Activated CD8-positive, alpha-beta memory T cell treated with anti-CD3 and anti-CD28 coated beads for 36 hours (primary cell): ENCODE results near the gene SLC66A1. TPM values are rescaled to one million over a fixed set of nuclear protein-coding genes. Genes with fewer than 3 reads are reported as not detected.
"Not testable (repeated sequence)": the region's sequence is repeated elsewhere in the genome, so short reads cannot be mapped to it uniquely, and the experiment has no call there.

Source experiments
- CTCF ChIA-PET: fragments of 350-600 bp; sonication (Branson Sonifier 250); formaldehyde crosslinking; loops from one replicate; lab custom pipeline; 2021; ENCODE audit warnings: antibody characterized with exemption; lab: Charles Lee
- POLR2A ChIA-PET: fragments of 350-600 bp; sonication (Branson Sonifier 250); formaldehyde crosslinking; loops from one replicate; lab custom pipeline; 2021; ENCODE audit warnings: antibody characterized with exemption; lab: Charles Lee
- total RNA-seq, 2 experiments: library from RNA; stranded (reverse); gene quantifications; one replicate each; pipeline ENCODE4 v1.2.3, GENCODE V29; 2021

The SLC66A1 gene, protein sequence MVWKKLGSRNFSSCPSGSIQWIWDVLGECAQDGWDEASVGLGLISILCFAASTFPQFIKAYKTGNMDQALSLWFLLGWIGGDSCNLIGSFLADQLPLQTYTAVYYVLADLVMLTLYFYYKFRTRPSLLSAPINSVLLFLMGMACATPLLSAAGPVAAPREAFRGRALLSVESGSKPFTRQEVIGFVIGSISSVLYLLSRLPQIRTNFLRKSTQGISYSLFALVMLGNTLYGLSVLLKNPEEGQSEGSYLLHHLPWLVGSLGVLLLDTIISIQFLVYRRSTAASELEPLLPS
- total RNA-seq, result 1 to 10 TPM; 8.5 to 9.0 TPM

DNA sequence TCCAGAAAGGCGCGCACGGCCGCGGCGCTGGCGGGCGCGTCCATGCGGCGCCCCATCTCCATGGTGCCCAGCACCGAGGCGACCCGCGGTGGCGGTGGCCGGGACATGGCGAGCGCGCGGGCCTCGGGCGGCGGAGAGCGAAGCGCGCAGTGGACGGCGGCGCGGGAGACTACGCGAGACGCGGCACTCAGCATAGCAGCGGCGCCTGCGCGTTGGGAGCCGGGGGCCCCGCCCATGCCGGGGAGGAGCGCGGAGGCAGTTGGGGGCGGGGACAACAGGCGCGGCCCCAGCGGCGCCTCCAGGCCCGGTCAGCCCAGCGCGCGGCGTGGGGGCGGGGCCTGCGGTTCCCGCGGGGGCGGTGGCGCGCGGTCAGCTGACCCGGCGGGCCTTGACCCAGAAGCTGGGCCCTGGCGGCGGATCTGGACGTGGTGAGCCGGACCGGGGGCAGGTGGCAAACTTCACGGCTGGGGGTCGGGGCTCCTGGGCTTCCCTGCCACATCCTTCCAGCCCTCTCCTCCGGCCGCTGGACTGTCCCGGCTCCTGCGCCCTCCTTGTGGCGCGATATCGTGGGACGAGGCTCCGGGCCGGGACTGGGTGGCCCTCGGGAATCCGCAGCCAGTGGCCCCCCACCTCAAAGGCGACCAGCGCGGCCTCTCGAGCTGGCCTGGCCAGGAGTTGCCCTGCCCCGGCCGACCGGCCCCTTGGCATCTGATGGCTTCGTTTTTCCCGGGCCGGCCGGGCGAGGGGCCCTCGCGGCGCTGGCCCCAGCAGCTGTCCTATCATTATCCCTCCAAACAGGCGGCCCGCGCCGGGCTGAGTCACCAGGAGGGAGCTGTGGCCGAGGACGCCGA is at the start of gene SLC66A1, which contains the start of gene AKR7A2:
Gene SLC66A1, plus strand, starts transcription at position 396 of the 851 bp plus-strand sequence. CDS start 5,352 bp downstream, outside the sequence.
Gene AKR7A2, minus strand, starts transcription at position 214 of the 851 bp plus-strand sequence. Its CDS starts 20 bp downstream, at position 194.
- ChIA-PET CTCF (interaction anchor here (0.8 kb wide), 1 partner anchor 30 kb away, joined by 3 read pairs; no protein-coding TSS in a partner anchor), POLR2A (interaction anchor here (0.6 to 1.5 kb wide), 5 partner anchors 17 to 290 kb away, joined by 3 to 8 read pairs (median 4); partner anchors contain the start of genes EMC1 and MRTO4)

DNA sequence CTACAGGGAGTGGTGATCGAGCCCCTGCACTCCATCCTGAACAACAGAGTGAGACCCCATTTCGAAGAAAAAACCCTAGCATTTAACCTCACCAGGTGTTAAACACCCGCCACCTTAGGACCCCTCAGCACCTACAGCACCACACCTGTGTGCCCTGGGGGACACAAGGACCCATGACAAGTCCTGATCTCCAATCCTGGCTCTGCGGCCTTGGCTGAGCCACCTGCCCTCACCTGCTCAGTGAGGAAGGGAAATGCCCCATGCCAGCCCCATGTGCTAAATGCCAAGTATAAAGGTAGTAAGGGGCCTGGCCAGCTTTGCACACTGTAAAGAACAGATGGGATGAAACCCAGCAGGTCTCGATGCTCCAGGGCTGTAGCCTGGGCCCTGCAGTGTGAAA is 49.4 kb upstream of the SLC66A1 start:
- POLR2A ChIA-PET, result no interaction called here

DNA sequence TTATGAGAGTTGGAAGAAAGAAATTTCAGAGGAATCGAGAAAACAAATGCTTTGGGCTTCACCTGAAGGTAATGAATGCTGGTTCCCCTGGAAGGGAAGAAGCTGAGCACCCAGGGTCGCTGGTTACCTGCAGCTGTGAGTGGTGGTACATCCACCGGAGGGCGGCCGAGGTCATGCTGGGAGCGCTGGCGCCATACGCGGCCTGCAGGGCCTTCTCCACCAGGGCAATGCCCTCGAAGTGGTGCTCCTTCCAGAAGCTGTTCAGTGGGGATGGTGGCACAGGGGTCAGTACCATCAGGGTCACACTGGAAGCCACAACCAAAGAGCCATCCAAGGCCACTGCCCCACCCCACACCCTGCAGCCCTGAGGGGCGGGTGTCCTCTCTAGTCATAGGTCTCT is 43.7 kb upstream of the SLC66A1 start:
- POLR2A ChIA-PET, result no interaction called here
- CTCF ChIA-PET, result interaction anchor here (0.6 kb wide), 1 partner anchor 54 kb away, joined by 4 read pairs; no protein-coding TSS in a partner anchor

More for the DNA sequence above, 49.4 kb upstream of the SLC66A1 start:
- CTCF ChIA-PET, result interaction anchor here (1.1 kb wide), 1 partner anchor 11 kb away, joined by 3 read pairs; the partner anchor contains the start of genes EMC1 and MRTO4

DNA sequence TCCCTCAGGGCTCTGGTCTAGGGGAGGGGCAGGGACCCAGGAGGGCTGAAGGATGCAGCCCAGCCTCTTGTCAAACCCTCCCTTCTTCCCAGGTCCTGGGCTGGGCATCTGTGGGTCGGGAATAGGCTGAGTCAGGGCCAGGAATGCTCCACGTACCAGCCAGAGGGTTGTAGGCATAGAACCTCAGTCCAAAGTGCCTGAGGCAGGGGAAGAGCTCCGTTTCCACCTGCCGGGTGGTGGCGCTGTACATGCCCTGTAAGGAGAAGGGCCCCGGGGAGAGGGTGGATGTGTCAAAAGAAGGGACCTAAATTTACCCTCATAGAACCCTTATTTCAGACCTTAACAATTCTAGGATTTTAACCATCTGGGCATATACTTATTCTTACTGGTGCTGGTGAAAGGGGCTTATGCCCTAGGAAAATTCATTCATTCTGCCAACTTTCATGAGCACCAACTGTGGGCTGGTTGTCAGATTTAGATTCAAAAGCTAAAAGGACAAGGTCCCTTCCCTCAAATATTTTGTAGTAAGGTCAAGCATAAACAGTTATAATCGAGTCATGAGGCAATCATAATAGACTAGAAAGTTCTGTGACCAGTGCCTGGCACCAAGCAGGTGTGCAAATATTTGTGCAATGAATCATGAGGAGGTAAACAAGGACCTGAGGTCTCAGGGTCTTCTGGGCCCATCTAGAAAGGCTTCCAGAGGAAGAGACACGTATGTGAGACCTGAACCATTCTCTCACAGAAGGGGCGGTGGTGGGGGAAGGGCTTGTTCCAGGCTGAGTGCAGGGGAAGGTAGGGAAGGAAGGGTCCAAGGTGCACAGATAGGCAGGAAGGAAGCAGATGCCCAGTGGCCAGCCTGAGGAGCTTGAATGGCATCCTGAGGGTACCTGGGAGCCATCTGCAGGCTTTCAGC is 42.4 kb upstream of the SLC66A1 start:
- CTCF ChIA-PET, result interaction anchor here (0.6 kb wide), 1 partner anchor 213 kb away, joined by 3 read pairs; no protein-coding TSS in a partner anchor
- POLR2A ChIA-PET, result not testable (repeated sequence)

DNA sequence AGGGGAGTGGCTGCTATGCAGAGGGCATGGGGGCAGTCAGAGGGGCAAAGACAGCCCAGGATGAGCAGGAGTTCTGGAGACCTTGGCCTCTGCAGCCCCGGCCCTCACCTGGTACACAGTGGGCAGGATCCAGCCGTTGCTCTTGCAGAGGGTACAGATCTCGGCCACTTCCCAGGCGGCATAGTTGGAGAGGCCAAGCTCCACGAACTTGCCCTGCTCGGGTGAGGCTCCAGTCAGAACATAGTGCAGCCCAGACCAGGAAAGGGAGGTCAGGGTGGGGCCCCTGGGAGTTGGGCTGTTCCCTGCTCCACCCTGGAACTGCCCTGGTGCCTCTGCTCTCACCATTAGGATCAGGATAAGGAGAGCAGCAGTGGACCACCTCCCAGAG is 41.8 kb upstream of the SLC66A1 start:
- POLR2A ChIA-PET, CTCF ChIA-PET: not testable (repeated sequence)

DNA sequence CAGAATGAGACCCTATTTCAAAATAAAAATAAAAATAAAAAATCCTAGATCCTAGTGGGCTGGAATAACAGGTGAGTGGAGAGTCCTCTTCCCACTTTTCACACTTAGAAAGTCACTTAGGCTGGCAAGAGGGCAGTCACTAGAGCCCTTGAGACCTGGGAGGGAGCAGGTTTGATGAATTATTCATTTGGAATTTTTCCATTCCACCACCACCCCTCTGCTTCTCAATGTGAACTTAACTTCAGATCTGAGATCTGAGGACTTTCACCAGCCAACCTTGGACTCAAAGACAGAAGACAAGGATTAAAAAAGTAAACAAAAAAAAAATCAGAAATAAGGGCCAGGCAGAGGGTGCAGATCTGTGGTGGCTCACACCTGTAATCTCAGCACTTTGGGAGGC is 40.1 kb upstream of the SLC66A1 start:
- ChIA-PET POLR2A (no interaction called here), CTCF (interaction anchor here (0.9 kb wide), 1 partner anchor 42 kb away, joined by 4 read pairs; no protein-coding TSS in a partner anchor)

DNA sequence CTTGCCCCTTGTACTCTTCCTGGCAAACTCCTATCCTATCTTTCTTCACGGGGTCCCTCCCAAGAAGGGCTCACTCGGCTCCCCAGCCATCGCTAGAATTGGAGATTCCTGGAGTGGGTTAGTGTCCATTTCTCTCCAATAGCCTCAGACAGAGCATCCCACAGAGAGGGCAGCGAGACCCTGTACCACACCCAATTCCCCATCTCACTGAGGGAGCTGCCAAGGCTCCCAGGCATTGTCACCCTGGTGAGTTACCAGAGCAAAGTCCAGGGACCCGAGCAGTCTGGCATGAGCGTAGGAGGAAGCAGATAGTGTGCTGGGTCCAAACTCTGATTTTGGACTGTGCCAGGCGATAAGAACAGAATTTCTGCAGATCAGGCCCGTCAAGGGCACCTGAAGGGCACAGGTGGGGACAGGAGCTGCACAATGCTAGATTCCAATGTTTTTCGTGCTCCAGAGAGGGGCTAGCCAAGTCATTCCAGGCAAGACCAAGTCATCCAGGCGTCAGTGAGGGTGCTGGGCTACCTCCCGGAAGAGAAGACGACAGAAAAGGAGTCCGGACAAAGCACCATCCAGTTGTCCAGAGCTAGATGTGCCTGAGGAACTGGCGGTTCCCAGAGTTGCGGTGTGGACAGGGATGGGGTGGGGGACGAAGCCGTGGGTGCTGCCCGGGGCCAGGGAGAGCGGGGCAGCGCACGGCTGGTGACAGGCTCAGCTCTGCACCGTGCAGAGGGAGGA is 38.9 kb upstream of the SLC66A1 start:
- CTCF ChIA-PET, result no interaction called here
- POLR2A ChIA-PET, result no interaction called here

DNA sequence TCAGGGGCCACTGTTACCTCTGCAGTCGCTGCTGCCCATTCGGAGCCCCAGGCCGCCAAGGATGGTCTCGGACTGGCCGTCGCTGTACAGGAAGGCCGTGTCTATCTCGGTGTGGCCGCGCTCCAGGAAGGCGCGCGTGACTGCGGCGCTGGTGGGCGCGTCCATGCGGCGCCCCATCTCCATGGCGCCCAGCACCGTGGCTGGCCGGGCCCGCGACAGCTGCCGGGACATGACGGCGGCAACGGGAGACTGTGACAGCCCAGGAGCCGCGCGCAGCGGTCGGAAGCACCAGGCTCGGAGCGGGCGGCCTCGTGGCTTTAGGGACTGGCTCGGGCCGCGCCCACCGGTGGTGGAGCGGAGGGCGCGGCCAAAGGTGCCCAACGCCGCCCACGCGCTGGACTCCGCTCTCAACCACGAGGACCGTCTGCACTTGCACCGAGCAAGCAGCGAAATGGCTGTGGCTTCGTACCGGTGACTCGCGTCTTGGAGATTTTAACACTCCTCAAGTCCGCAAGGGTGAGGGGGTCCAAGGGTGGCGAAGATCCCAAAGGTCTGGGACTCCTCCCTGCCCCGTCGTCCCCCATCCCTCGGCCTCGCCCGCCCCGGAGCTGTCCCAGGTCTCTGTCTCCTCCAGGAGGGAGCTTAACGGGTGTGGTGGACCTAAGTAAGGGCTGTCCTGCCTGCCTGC is 38.1 kb upstream of the SLC66A1 start:
- CTCF ChIA-PET, POLR2A ChIA-PET: not testable (repeated sequence)

DNA sequence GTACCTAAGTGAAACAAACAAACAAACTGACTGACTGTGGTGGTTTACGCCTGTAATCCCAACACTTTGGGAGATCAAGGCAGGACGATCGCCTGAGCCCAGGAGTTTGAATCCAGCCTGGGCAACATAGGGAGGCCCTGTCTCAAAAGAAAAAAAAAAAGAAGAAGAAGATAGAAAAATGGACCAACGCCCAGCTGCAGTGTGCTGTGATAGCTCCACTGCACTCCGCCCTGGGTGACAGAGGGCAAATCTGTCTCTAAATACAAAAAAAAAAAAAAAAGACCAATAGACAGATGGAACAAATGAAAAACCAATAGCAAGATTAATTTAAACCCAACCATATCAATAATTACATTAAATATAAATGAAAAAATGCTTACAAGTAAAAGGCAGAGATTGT is 37.5 kb upstream of the SLC66A1 start:
- ChIA-PET CTCF (no interaction called here), POLR2A (no interaction called here)

DNA sequence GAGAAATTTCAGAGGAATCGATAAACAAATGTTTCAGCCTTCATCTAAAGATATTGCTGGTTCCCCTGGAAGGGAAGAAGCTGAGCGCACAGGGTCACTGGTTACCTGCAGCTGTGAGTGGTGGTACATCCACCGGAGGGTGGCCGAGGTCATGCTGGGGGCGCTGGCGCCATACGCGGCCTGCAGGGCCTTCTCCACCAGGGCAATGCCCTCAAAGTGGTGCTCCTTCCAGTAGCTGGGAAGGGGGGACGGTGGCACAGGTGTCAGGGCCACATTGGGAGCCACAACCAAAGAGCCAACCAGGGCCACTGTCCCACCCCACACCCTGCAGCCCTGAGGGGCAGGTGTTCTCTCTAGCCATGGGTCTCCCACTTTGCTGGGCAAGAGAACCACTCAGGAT is 28.2 kb upstream of the SLC66A1 start:
- POLR2A ChIA-PET, result no interaction called here
- CTCF ChIA-PET, result no interaction called here

DNA sequence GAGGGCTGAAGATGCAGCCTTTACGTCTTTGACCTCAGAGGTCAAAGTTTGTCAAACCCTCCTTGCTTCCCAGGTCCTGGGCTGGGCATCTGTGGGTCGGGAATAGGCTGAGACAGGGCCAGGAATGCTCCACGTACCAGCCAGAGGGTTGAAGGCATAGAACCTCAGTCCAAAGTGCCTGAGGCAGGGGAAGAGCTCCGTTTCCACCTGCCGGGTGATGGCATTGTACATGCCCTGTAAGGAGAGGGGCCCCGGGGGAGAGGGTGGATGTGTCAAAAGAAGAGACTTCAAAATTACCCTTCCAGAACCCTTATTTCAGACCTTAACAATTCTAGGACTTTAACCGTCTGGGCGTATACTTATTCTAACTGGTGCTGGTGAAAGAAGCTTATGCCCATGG is 27.2 kb upstream of the SLC66A1 start:
- POLR2A ChIA-PET, result no interaction called here
- CTCF ChIA-PET, result no interaction called here

DNA sequence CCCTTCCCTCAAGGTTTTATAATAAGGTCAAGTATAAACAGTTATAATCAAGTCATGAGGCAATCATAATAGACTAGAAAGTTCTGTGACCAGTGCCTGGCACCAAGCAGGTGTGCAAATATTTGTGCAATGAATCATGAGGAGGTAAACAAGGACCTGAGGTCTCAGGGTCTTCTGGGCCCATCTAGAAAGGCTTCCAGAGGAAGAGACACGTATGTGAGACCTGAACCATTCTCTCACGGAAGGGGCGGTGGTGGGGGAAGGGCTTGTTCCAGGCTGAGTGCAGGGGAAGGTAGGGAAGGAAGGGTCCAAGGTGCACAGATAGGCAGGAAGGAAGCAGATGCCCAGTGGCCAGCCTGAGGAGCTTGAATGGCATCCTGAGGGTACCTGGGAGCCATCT is 26.8 kb upstream of the SLC66A1 start:
- CTCF ChIA-PET, POLR2A ChIA-PET: not testable (repeated sequence)

DNA sequence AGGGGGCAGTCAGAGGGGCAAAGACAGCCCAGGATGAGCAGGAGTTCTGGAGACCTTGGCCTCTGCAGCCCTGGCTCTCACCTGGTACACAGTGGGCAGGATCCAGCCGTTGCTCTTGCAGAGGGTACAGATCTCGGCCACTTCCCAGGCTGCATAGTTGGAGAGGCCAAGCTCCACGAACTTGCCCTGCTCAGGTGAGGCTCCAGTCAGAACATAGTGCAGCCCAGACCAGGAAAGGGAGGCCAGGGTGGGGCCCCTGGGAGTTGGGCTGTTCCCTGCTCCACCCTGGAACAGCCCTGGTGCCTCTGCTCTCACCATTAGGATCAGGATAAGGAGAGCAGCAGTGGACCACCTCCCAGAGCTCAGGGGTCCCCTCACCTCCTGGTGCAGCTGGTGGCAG is 26.3 kb upstream of the SLC66A1 start:
- CTCF ChIA-PET, POLR2A ChIA-PET: not testable (repeated sequence)

DNA sequence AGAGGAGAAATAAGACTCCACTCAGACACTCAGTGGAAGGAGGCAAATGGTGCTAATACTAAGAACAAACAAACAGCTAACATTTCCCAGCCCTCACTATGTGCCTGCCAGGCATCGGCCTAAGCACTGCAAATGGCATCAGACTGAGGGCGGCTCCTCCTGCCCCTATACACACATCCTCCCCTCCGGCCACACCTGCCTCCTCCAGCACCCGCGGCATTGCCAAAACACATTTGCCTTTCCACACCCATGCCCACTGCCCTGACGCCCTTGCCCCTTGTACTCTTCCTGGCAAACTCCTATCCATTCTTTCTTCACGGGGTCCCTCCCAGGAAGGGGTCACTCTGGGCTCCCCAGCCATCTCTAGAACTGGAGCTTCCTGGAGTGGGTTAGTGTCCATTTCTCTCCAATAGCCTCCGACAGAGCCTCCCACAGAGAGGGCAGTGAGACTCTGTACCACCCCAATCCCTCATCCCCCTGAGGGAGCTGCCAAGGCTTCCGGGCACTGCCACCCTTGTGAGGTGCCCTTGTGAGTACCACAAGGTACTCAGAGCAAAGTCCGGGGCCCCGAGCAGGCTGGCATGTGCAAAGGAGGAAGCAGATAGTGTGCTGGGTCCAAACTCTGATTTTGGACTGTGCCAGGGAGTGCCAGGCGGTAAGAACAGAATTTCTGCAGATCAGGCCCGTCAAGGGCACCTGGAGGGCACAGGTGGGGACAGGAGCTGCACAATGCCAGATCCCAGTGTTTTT is 24.5 kb upstream of the SLC66A1 start:
- POLR2A ChIA-PET, result no interaction called here
- CTCF ChIA-PET, result no interaction called here

DNA sequence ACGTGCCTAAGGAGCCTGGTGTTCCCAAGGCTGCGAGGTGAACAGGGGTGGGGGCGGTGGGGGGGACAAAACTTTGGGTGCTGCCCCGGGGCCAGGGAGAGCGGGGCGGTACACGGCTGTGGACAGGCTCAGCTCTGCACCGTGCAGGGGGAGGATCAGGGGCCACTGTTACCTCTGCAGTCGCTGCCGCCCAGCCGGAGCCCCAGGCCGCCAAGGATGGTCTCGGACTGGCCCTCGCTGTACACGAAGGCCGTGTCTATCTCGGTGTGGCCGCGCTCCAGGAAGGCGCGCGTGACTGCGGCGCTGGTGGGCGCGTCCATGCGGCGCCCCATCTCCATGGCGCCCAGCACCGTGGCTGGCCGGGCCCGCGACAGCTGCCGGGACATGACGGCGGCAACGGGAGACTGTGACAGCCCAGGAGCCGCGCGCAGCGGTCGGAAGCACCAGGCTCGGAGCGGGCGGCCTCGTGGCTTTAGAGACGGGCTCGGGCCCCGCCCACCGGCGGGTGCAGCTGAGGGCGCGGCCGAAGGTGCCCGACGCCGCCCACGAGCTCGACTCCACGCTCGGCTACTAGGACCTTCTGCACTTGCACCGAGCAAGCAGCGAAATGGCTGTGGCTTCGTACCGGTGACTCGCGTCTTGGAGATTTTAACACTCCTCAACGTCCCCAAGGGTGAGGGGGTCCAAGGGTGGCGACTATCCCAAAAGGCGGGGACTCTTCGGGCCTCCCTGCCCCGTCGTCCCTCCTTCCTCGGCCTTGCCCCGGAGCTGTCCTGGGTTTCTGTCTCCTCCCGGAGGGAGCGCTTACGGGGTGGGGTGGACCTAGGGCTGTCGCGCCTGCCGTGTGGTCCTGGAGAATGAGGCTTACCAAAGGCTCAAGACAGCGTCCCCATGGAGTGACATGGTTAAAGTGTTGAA is 23.5 kb upstream of the SLC66A1 start, which contains the start of gene AKR7A3:
Gene AKR7A3, minus strand, starts transcription at position 447 of the 918 bp plus-strand sequence. Its CDS starts 61 bp downstream, at position 386.
- POLR2A ChIA-PET, CTCF ChIA-PET: not testable (repeated sequence)

DNA sequence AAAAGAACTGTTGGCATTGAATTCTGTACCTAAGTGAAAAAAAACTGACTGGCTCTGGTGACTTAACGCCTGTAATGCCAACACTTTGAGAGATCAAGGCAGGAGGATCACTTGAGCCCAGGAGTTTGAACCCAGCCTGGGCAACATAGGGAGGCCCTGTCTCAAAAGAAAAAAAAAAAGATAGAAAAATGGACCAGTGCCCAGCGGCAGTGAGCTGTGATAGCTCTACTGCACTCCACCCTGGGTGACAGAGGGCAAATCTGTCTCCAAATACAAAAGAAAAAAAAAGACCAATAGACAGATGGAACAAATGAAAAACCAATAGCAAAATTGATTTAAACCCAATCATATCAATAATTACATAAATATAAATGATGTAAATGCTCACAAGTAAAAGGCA is 22.9 kb upstream of the SLC66A1 start:
- ChIA-PET POLR2A (no interaction called here), CTCF (no interaction called here)
